ENCODE measurements around the gene ANXA2.
"Not testable (repeated sequence)": the region's sequence is repeated elsewhere in the genome, so short reads cannot be mapped to it uniquely, and the experiment has no call there.

Gene ANXA2

GRCh38 chr15:60397772-60398445 lies at the start of gene ANXA2:
Gene ANXA2, minus strand, starts transcription at chr15:60397986. Its CDS starts 11,911 bp downstream, at chr15:60386075.
- DNase-seq, result peak; percentile 92

- DNase-seq, result no peak
These were observed 46.6 kb upstream of the ANXA2 start for GRCh38 chr15:60444289-60444912.

DNA sequence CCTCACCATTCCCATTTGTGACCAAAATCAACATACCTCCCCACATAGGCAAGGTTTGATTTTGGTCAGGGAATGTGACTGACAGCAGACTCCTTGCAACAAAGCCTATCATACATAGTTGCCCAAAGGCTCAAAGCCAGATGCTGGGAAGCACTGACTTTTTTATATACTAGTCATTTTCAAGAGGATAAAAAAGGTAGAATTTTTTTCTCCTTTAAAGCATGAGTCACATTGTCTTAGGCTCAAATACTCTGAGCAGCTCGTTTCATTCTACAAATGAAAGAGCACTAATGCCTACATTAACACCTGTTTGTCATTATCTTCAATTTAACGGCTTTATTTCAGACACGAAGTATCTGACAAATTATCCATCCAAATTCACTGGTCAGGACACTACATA lies 45.0 kb upstream of the ANXA2 start:
- DNase-seq, result no peak

GRCh38 chr15:60442031-60442650 lies 44.4 kb upstream of the ANXA2 start:
- DNase-seq, result no peak

DNA sequence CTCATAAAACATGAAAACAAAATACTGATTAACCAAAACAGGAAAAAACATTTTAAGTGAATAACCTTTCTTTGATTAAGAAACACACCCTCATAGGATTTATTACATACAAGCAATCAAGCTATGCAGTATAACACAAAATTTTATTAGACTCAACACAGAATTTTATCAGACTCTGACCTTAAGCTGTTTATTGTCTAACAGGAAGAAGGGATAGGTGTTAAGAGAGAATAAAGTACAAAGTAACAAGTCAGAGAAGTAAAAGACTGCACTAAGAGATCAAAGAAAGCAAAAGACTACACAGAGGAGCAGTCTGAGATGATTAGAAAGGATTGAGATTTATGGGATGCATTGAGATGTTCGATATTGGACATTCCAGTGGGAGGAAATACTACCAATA lies 43.5 kb upstream of the ANXA2 start:
- DNase-seq, result no peak

- no peak for DNase-seq
These were observed 40.9 kb upstream of the ANXA2 start for GRCh38 chr15:60438646-60439045.

DNA sequence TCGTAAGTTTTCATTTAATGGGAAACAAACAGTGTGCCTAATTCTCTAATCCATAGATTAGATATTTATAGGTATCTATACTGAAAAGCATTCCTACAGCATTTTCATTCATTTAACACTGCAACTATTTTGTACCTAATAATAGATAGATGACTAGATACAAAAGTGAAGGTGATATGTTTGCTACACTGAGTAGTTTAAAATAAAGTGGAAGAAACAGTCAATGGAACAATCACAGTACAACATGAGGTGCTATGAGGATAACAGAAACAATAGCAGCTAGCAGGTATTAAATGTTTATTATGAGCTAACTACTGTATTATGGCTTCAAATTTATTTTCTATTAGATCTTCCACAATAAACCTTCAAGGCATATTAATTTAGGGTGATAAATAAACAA lies 31.1 kb upstream of the ANXA2 start:
- DNase-seq, result no peak

- DNase-seq, result no peak
These were observed 29.2 kb upstream of the ANXA2 start for GRCh38 chr15:60426870-60427508.

DNA sequence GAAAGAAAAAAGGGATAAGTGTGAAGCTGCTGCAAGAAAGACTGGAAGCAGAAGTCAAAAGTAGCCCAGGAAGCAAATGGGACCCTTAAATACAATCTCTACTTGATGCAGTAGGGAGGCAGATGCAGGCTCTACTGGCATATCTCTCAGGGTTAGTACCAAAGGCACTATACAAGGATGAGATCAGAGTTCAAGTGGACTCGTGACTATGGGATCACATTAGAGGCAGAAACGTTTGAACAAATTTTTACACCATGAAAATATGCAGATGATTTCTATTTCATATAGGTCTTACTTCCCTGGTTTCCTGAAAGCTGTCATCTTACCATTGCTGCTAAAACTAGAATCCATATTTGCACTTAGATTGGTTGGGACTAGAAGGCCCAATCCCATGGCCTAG lies 27.7 kb upstream of the ANXA2 start:
- DNase-seq, result no peak

DNA sequence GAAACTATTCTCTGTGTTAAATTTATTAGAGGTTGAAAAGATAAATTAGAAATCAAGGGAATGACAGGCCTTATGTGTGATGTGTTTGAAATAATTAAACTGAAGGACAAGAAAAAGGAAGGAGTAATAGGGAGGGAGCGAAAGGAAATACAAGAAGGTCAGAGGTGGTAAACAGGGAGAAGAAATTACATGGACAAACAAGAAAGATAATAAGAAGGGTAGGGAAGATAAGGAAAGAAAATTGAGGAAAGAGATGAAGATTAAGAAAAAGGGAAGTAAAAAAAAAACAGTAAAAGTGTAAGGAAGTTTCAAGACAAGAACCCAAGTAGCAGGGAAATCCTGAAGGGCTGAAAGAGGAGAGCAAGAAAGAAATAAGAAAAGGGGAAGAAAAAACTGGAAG lies 26.2 kb upstream of the ANXA2 start:
- no peak for DNase-seq

- DNase-seq, result no peak
These were observed 25.8 kb upstream of the ANXA2 start for GRCh38 chr15:60423537-60423936.

- DNase-seq, result no peak
These were observed 23.8 kb upstream of the ANXA2 start for GRCh38 chr15:60421544-60421943.

DNA sequence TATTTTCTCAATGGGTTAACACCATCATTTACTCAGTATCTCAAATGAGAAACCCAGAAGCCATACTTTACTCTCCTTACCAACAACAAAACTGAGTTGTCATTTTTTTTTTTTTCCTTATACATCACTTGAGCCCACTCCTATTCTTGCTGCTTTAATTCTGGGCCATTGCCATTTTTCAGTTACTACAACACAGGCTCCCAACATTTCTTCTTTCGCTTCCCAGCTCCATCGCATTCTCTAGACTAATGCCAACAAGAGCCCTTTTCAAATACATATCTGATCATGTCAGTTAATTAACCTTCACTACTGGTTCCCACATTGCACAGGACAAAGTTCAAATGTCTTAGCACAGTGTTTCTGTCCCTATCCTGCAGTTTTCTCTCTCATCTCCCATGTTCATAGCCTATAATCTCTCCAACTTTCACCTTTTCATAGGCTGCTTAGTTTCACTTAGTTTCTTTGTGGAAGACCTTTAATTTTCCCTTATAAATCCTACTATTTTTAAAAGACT lies 22.5 kb upstream of the ANXA2 start:
- no peak for DNase-seq

DNA sequence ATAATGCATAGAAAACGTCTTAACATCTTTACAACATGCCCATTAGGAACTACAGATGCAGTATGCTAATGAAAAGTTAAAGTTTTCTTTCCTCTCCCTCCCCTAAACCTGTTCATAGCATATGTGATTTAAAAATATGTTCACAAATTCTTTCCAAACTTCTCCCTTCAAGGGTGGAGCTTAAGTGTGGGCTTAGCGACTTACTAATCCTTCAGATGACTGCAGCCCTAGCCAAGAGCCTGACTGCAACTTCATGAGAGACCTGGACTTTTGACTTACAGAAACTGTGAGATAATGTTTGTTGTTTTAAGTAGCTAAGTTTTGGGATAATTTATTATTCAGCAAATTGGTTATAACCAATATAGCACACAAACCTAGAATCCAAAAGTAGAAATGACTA lies 22.0 kb upstream of the ANXA2 start:
- no peak for DNase-seq

GRCh38 chr15:60418096-60418495 lies 20.3 kb upstream of the ANXA2 start:
- DNase-seq, result no peak

GRCh38 chr15:60417112-60417511 lies 19.3 kb upstream of the ANXA2 start:
- no peak for DNase-seq

GRCh38 chr15:60416484-60416883 lies 18.7 kb upstream of the ANXA2 start:
- no peak for DNase-seq

GRCh38 chr15:60414016-60414682 lies 16.4 kb upstream of the ANXA2 start:
- no peak for DNase-seq

- DNase-seq, result no peak
These were observed 15.5 kb upstream of the ANXA2 start for GRCh38 chr15:60413231-60413824.

DNA sequence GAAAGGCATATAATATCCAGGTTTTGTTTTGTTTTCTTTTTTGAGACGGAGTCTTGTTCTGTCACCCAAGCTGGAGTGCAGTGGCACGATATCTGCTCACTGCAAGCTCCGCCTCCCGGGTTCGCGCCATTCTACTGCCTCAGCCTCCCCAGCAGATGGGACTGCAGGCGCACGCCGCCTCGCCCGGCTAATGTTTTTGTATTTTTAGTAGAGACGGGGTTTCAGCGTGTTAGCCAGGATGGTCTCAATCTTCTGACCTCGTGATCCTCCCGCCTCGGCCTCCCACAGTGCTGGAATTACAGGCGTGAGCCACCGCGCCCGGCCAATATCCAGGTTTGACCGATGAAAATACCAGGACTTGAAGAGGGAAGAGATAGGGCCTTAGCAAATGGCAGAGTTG lies 15.0 kb upstream of the ANXA2 start:
- DNase-seq, result not testable (repeated sequence)

- DNase-seq, result no peak
These were observed 14.1 kb upstream of the ANXA2 start for GRCh38 chr15:60411774-60412425.

DNA sequence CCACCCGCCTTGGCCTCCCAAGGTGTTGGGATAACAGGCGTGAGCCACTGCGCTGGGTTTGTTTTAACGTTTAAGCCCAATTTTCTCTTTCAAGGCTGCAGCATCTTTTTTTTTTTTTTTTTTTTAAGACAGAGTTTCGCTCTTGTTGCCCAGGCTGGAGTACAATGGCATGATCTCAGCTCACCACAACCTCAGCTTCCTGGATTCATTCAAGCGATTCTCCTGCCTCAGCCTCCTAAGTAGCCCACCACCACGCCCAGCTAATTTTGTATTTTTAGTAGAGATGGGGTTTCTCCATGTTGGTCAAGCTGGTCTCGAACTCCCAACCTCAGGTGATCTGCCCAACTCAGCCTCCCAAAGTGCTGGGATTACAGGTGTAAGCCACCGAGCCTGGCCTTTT lies 12.6 kb upstream of the ANXA2 start:
- not testable (repeated sequence) for DNase-seq

Measured in CD4-positive, alpha-beta T cell treated with Interleukin-6 for 4 hours (primary cell).